Measurements from ENCODE around the gene RNASET2.
"Not testable (repeated sequence)": the region's sequence is repeated elsewhere in the genome, so short reads cannot be mapped to it uniquely, and the experiment has no call there.

The RNASET2 gene

DNA sequence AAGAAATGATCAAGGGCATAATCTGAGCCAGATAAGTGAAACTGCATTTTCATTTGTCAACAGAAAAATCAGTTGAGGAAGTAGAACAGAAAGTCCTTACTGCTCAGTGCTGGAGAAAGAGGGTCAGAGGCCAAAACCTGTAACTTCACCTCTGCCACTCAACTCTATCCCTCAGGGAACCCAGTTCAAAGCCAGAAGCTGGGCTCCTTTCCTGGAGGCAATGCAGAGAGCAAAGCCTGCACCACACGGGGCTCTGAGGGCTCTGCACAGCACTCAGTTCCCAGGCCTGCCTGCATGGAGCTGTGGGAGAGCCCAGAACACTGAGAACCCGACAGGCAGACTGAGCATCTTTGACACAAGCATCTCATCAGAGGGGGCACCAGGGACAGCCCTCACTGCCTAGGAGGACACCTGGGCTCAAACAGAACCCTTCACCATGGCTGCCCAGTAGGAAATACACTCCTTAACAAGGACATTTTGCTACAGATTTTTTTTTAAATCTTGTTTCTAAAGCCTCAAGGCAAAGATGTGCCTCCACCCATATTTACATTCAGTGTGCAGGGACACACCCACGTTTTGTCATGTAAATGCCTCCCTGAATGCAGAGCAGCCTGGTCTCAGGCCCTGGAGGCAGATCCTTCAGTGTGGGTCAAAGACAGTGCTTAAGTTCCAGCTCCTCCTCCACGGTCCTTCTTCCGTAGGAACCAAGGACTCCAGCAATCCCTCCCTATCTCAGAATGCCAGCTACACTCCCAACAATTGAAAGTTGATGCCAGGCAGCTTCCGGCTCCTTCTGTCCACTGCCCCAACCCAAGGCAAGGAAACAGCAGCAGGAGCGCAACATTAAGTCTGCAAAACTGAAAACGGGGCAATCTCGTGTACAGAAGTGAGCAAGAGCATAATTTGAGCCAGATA lies 6.6 kb downstream of the RNASET2 start:
- no peak for TF ChIP-seq L3MBTL2 (conservative IDR thresholded peaks at IDR 0.05)
- ChIA-PET CTCF (interaction anchor here (1.3 to 1.8 kb wide), 3 partner anchors 8 to 174 kb away, joined by 3 to 6 read pairs (median 4); no protein-coding TSS in a partner anchor), POLR2A (no interaction called here)
- DNase-seq (ENCODE audit: extremely low spot score), result no peak

DNA sequence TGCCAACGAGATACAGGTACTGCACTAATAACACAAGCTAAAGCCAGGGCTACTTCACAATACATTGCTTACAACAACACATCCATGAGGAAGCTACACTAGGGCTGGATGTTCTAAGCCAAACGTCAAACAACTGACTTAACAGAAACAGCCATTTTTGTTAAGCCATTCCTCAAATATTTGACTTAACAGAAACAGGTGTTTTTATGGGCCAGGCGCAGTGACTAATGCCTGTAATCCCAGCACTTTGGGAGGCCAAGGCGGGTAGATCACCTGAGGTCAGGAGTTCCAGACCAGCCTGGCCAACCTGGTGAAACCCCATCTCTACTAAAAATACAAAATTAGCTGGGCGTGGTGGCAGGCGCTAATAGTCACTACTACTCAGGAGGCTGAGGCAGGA lies 7.6 kb downstream of the RNASET2 start:
- DNase-seq (ENCODE audit: extremely low spot score), result not testable (repeated sequence)
- CTCF ChIA-PET, result interaction anchor here (1.3 kb wide), 1 partner anchor 173 kb away, joined by 3 read pairs; no protein-coding TSS in a partner anchor

DNA sequence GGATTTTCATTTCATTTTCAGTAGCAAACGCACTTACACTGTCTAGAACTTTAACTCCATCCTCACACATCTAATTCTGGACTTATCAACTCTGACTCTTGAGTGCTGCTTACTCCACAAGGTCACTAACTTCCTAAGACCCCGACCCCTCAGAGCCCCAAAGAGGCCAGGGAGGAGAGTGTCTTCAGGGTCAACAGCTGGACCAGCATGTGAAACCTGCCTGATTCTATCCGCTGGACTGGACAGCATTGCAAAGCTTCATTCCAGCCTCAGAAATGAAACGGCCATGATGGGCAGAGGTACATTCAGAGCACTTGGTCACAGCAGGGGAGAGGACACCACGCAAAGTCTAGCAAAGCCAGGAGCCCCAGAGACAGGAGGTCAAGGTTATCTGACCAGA lies 9.1 kb downstream of the RNASET2 start:
- TF ChIP-seq BHLHE40 (IDR thresholded peaks at IDR 0.05; ENCODE audit: borderline replicate concordance), result no peak
- TF ChIP-seq CTBP1 (IDR thresholded peaks at IDR 0.05; ENCODE audit: borderline replicate concordance), result no peak
- TF ChIP-seq SP1 (IDR thresholded peaks at IDR 0.05), result no peak
- TF ChIP-seq L3MBTL2 (conservative IDR thresholded peaks at IDR 0.05), result no peak
- TF ChIP-seq LEF1 (IDR thresholded peaks at IDR 0.05; ENCODE audit: borderline replicate concordance), result no peak
- TF ChIP-seq ZNF384 (IDR thresholded peaks at IDR 0.05), result no peak
- POLR2A ChIA-PET, result no interaction called here
- CTCF ChIA-PET, result no interaction called here
- DNase-seq (ENCODE audit: extremely low spot score), result no peak

More for the DNA sequence above, 7.6 kb downstream of the RNASET2 start:
- POLR2A ChIA-PET, result not testable (repeated sequence)

DNA sequence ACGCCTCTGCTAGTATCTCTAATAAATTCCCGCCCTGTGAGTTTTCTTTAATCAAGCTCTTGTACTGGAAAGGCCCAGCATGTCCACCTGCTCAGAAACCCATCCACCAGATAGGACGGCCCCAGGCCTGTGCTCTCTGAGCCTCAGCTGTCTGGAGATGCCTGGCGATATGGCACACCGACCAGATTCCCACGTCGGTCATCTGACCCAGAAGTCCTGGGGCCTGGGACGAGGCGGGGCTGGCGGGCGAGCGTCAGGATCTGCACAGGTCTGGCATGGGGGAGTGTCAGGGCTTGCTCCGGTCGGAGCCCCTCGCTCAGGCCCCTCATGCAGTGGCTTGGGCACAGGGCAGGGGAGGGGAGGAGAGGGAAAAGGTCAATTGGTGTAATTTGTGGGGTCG lies 10.2 kb downstream of the RNASET2 start:
- no peak for DNase-seq (ENCODE audit: extremely low spot score)
- CTCF ChIA-PET, result no interaction called here
- TF ChIP-seq, protein P1, sequence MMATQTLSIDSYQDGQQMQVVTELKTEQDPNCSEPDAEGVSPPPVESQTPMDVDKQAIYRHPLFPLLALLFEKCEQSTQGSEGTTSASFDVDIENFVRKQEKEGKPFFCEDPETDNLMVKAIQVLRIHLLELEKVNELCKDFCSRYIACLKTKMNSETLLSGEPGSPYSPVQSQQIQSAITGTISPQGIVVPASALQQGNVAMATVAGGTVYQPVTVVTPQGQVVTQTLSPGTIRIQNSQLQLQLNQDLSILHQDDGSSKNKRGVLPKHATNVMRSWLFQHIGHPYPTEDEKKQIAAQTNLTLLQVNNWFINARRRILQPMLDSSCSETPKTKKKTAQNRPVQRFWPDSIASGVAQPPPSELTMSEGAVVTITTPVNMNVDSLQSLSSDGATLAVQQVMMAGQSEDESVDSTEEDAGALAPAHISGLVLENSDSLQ (IDR thresholded peaks at IDR 0.05), result no peak
- TF ChIP-seq TARDBP (IDR thresholded peaks at IDR 0.05) (no peak), ZNF384 (IDR thresholded peaks at IDR 0.05) (no peak), ARNT (IDR thresholded peaks at IDR 0.05) (no peak), CTBP1 (IDR thresholded peaks at IDR 0.05; ENCODE audit: borderline replicate concordance) (no peak), LEF1 (IDR thresholded peaks at IDR 0.05; ENCODE audit: borderline replicate concordance) (no peak), BHLHE40 (IDR thresholded peaks at IDR 0.05; ENCODE audit: borderline replicate concordance) (no peak), SP1 (IDR thresholded peaks at IDR 0.05) (no peak), ELF4 (IDR thresholded peaks at IDR 0.05) (no peak), SUZ12 (IDR thresholded peaks at IDR 0.05) (no peak), HDGF (IDR thresholded peaks at IDR 0.05; ENCODE audit: borderline replicate concordance) (no peak), FOXK2 (IDR thresholded peaks at IDR 0.05) (no peak), L3MBTL2 (conservative IDR thresholded peaks at IDR 0.05) (no peak), FOXM1 (IDR thresholded peaks at IDR 0.05; ENCODE audit: borderline replicate concordance) (no peak), FOXA1 (IDR thresholded peaks at IDR 0.05) (no peak)
- POLR2A ChIA-PET, result no interaction called here

DNA sequence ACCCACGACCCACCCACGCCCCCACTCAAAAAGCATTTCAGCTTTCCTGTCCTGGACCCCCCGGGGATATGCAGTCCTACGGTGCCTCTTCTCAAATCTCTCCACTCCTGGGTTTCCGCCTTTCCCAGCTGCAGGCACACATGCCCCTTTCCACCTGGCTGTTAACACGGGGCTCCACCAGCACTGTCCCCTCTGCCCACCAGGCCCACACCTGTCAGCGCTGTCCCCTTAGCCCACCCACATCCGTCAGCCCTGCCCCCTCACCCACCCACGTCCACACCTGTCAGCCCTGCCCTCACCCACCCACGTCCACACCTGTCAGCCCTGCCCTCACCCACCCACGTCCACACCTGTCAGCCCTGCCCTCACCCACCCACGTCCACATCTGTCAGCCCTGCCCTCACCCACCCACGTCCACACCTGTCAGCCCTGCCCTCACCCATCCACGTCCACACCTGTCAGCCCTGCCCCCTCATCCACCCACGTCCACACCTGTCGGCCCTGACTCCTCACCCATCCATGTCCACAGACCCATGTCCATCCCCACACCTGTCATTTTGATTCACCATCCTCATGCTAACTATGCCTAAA lies 11.6 kb downstream of the RNASET2 start:
- TF ChIP-seq SUZ12 (IDR thresholded peaks at IDR 0.05), result no peak
- TF ChIP-seq ELF4 (IDR thresholded peaks at IDR 0.05), result no peak
- TF ChIP-seq BHLHE40 (IDR thresholded peaks at IDR 0.05; ENCODE audit: borderline replicate concordance), result no peak
- TF ChIP-seq NFRKB (IDR thresholded peaks at IDR 0.05), result no peak
- no peak for TF ChIP-seq ARNT (IDR thresholded peaks at IDR 0.05)
- TF ChIP-seq LEF1 (IDR thresholded peaks at IDR 0.05; ENCODE audit: borderline replicate concordance), result no peak
- no peak for TF ChIP-seq L3MBTL2 (conservative IDR thresholded peaks at IDR 0.05)
- TF ChIP-seq HDGF (IDR thresholded peaks at IDR 0.05; ENCODE audit: borderline replicate concordance), result no peak
- no peak for TF ChIP-seq FOXK2 (IDR thresholded peaks at IDR 0.05)
- no peak for TF ChIP-seq ZNF384 (IDR thresholded peaks at IDR 0.05)
- TF ChIP-seq TARDBP (IDR thresholded peaks at IDR 0.05), result no peak
- TF ChIP-seq, protein P1 (IDR thresholded peaks at IDR 0.05), result no peak
- TF ChIP-seq SP1 (IDR thresholded peaks at IDR 0.05), result no peak
- TF ChIP-seq FOXM1 (IDR thresholded peaks at IDR 0.05; ENCODE audit: borderline replicate concordance), result no peak
- TF ChIP-seq CTBP1 (IDR thresholded peaks at IDR 0.05; ENCODE audit: borderline replicate concordance), result no peak
- no peak for TF ChIP-seq FOXA1 (IDR thresholded peaks at IDR 0.05)
- DNase-seq (ENCODE audit: extremely low spot score), result no peak
- ChIA-PET POLR2A (no interaction called here), CTCF (no interaction called here)

DNA sequence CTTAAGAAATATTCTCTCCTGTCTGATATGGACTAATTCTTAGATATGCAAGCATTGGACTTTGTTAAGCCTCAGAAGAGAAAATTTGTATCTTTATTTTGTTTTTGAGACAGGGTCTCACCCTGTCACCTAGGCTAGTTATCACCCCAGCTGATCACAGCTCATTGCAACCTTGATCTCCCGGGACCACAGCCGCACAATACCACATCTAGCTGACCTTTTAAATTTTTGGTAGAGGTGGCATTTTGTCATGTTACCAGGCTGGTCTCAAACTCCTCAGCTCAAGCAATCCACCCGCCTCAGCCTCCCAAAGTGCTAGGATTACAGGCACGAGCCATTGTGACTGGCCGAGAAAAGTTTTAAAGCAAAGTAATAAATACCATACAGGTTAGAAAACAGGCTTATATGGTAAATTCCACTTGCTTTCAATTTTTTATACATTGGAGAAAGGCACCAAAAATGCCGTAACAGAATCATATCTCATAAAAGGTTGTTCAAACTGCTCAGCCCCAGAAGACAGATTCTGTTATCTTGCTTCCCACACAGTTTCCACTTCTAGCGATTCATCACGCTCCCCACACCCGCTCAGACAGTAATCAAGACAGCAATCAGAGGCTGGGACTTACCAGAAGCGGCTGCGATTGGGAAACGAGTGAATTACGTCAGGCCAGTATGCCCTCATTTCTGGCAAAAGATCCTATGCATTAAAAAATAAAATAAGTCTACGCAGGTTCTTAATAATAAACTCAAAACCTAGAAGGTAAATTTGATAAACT lies 13.8 kb downstream of the RNASET2 start:
- no peak for DNase-seq (ENCODE audit: extremely low spot score)
- CTCF ChIA-PET, result interaction anchor here (0.6 to 1.7 kb wide), 3 partner anchors 8 to 167 kb away, joined by 3 to 6 read pairs (median 3); no protein-coding TSS in a partner anchor
- TF ChIP-seq LEF1 (IDR thresholded peaks at IDR 0.05; ENCODE audit: borderline replicate concordance) (no peak), HDGF (IDR thresholded peaks at IDR 0.05; ENCODE audit: borderline replicate concordance) (no peak), CTBP1 (IDR thresholded peaks at IDR 0.05; ENCODE audit: borderline replicate concordance) (no peak), FOXM1 (IDR thresholded peaks at IDR 0.05; ENCODE audit: borderline replicate concordance) (no peak), FOXK2 (IDR thresholded peaks at IDR 0.05) (no peak), SP1 (IDR thresholded peaks at IDR 0.05) (no peak), SUZ12 (IDR thresholded peaks at IDR 0.05) (no peak), NFRKB (IDR thresholded peaks at IDR 0.05) (no peak), L3MBTL2 (conservative IDR thresholded peaks at IDR 0.05) (no peak)
- TF ChIP-seq, protein P1 (IDR thresholded peaks at IDR 0.05), result no peak
- POLR2A ChIA-PET, result no interaction called here
